Upper lobe of left lung (tissue), 6 donors: Measurements from ENCODE around the gene FGF1. TPM values are rescaled to one million over a fixed set of nuclear protein-coding genes. Genes with fewer than 3 reads are reported as not detected.

Experiments used
- ATAC-seq, 2 donors: fragments of 200-7000 bp; cut with Tn5 transposase; one replicate each; pipeline ENCODE4 v1.9.1; 2022; ENCODE audit warnings: mild to moderate bottlenecking in 2 of 2, moderate library complexity in 2 of 2; ENCODE audit not compliant: low FRiP score in 2 of 2
- DNase-seq, 2 donors: peaks; one replicate each; pipeline ENCODE4 v3.0.0-alpha.2; 2019 to 2020
- H3K27ac ChIP-seq, 4 donors: fragments of 200-600 bp; sonication (generic); one replicate each; pipeline ENCODE4 v1.5.1; 2016 to 2019
- H3K27me3 ChIP-seq, 4 donors: fragments of 200-600 bp; sonication (generic); one replicate each; pipeline ENCODE4 v1.5.1; 2017 to 2019
- H3K36me3 ChIP-seq, 4 donors: fragments of 200-600 bp; sonication (generic); one replicate each; pipeline ENCODE4 v1.5.1; 2016 to 2019
- H3K4me1 ChIP-seq, 4 donors: fragments of 200-600 bp; sonication (generic); one replicate each; pipeline ENCODE4 v1.5.1; 2018 to 2019
- H3K4me3 ChIP-seq, 4 donors: fragments of 200-600 bp; sonication (generic); one replicate each; pipeline ENCODE4 v1.5.1; 2017 to 2019; ENCODE audit warnings: mild to moderate bottlenecking in 2 of 4, moderate library complexity in 1 of 4
- H3K9me3 ChIP-seq, 4 donors: fragments of 200-600 bp; sonication (generic); one replicate each; pipeline ENCODE4 v1.5.1; 2018 to 2019
- CTCF ChIP-seq, 6 experiments: fragments of 450-650 bp in 4 of 6; fragments of 200-600 bp in 2 of 6; sonication (generic) in 2 of 6; IDR thresholded peaks; one replicate each; pipeline ENCODE4 v1.5.1; 2016 to 2019; ENCODE audit warnings: antibody characterized with exemption in 6 of 6
- EP300 ChIP-seq, 4 donors: sonication (generic); formaldehyde crosslinking; IDR thresholded peaks; one replicate each; pipeline ENCODE4 v1.5.1; 2017; ENCODE audit warnings: antibody characterized with exemption in 4 of 4, control low read depth in 2 of 4
- POLR2A ChIP-seq, 4 donors: fragments of 450-650 bp; IDR thresholded peaks; one replicate each; pipeline ENCODE4 v1.5.1; 2016 to 2017; ENCODE audit warnings: antibody characterized with exemption in 4 of 4, mild to moderate bottlenecking in 2 of 4
- POLR2AphosphoS5 ChIP-seq, 2 donors: sonication (generic); formaldehyde crosslinking; IDR thresholded peaks; one replicate each; pipeline ENCODE4 v1.5.1; 2017; ENCODE audit warnings: antibody characterized with exemption in 2 of 2
- WGBS, 2 donors: methylation state at CpG; one replicate each; pipeline ENCODE4 v1.1.5; 2017 to 2018; 5-methylcytosine and 5-hydroxymethylcytosine counted together
- total RNA-seq, 6 donors: library from RNA; depleted of rRNA in 4 of 6; stranded (reverse); fragments of >200 nt in 4 of 6; gene quantifications; one replicate each; pipeline versions ENCODE4 v1.1.0 to v1.2.1, GENCODE V29; 2016 to 2021
- donor health status: DM: no; HTN: no; CAD: no; lungs with moderate emphysema.
- donor health status: DM: no; HTN: yes; CAD: no; lungs with severe emphysema.

FGF1 gene
- total RNA-seq, 6 donors from 2014 or later: 0.63 to 1.3 (median 0.77) TPM; not detected in 2

- ATAC-seq (no peak), DNase-seq (no peak)
- H3K27me3 ChIP-seq: no peaks in the 10 kb centered on the region
- H3K27ac ChIP-seq: peak overlapping the region in 2 of 4 donors; percentile 4 to 57
- TF ChIP-seq POLR2AphosphoS5 (IDR thresholded peaks at IDR 0.05) (no peak), POLR2A (IDR thresholded peaks at IDR 0.05) (no peak), EP300 (IDR thresholded peaks at IDR 0.05) (no peak), CTCF (IDR thresholded peaks at IDR 0.05) (no peak)
- no peak overlapping the region for H3K4me3 ChIP-seq
- peaks cover 0 to 15% (median 3%) of the 10 kb centered on the region in 4 donors for H3K4me1 ChIP-seq
- no peaks in the 10 kb centered on the region for H3K36me3 ChIP-seq
- no peaks in the 10 kb centered on the region for H3K9me3 ChIP-seq
- 71 to 76% methylated on average over 4 of the region's 4 CpGs for WGBS, 2 donors
Observed at GRCh38 chr5:142600092-142600491, 85.8 kb downstream of the FGF1 start.

- ATAC-seq (no peak), DNase-seq (no peak)
- Histone ChIP-seq H3K27ac (no peak overlapping the region), H3K27me3 (no peaks in the 10 kb centered on the region), H3K4me3 (no peak overlapping the region), H3K36me3 (no peaks in the 10 kb centered on the region), H3K9me3 (no peaks in the 10 kb centered on the region), H3K4me1 (peaks cover 0 to 15% (median 3%) of the 10 kb centered on the region in 4 donors)
- TF ChIP-seq CTCF (IDR thresholded peaks at IDR 0.05) (no peak), POLR2AphosphoS5 (IDR thresholded peaks at IDR 0.05) (no peak), EP300 (IDR thresholded peaks at IDR 0.05) (no peak), POLR2A (IDR thresholded peaks at IDR 0.05) (no peak)
Observed at GRCh38 chr5:142598338-142598700, 87.6 kb downstream of the FGF1 start.

- Histone ChIP-seq H3K4me1 (peaks cover 0 to 15% (median 3%) of the 10 kb centered on the region in 4 donors), H3K4me3 (no peak overlapping the region), H3K36me3 (no peaks in the 10 kb centered on the region), H3K9me3 (no peaks in the 10 kb centered on the region), H3K27me3 (no peaks in the 10 kb centered on the region), H3K27ac (no peak overlapping the region)
- no peak for DNase-seq
- no peak for ATAC-seq
- no peak for TF ChIP-seq EP300 (IDR thresholded peaks at IDR 0.05)
- TF ChIP-seq CTCF (IDR thresholded peaks at IDR 0.05): no peak
- no peak for TF ChIP-seq POLR2AphosphoS5 (IDR thresholded peaks at IDR 0.05)
- TF ChIP-seq POLR2A (IDR thresholded peaks at IDR 0.05): no peak
- 60 to 66% methylated on average over 6 of the region's 6 CpGs for WGBS, 2 donors
Observed at GRCh38 chr5:142597546-142598337, 88.1 kb downstream of the FGF1 start.

GRCh38 chr5:142597025-142597424 is 88.9 kb downstream of the FGF1 start:
- 93 to 94% methylated on average over 3 of the region's 3 CpGs for WGBS, 2 donors
- no peaks in the 10 kb centered on the region for H3K27me3 ChIP-seq
- no peak for ATAC-seq
- peaks cover 0 to 15% (median 3%) of the 10 kb centered on the region in 4 donors for H3K4me1 ChIP-seq
- H3K36me3 ChIP-seq: no peaks in the 10 kb centered on the region
- no peak overlapping the region for H3K4me3 ChIP-seq
- TF ChIP-seq POLR2A (IDR thresholded peaks at IDR 0.05) (no peak), CTCF (IDR thresholded peaks at IDR 0.05) (no peak), EP300 (IDR thresholded peaks at IDR 0.05) (no peak), POLR2AphosphoS5 (IDR thresholded peaks at IDR 0.05) (no peak)
- no peak overlapping the region for H3K27ac ChIP-seq
- no peaks in the 10 kb centered on the region for H3K9me3 ChIP-seq
- no peak for DNase-seq

- no peaks in the 10 kb centered on the region for H3K27me3 ChIP-seq
- H3K4me3 ChIP-seq: no peak overlapping the region
- TF ChIP-seq EP300 (IDR thresholded peaks at IDR 0.05): no peak
- TF ChIP-seq POLR2AphosphoS5 (IDR thresholded peaks at IDR 0.05): no peak
- no peak for TF ChIP-seq CTCF (IDR thresholded peaks at IDR 0.05)
- TF ChIP-seq POLR2A (IDR thresholded peaks at IDR 0.05): no peak
- ATAC-seq: no peak
- no peaks in the 10 kb centered on the region for H3K36me3 ChIP-seq
- H3K27ac ChIP-seq: no peak overlapping the region
- no peak for DNase-seq
- H3K9me3 ChIP-seq: no peaks in the 10 kb centered on the region
- 86 to 88% methylated on average over 4 of the region's 4 CpGs for WGBS, 2 donors
- H3K4me1 ChIP-seq: no peaks in the 10 kb centered on the region
Observed at GRCh38 chr5:142592365-142592764, 93.5 kb downstream of the FGF1 start.
